Stimulated activated CD8-positive, alpha-beta memory T cell treated with anti-CD3 and anti-CD28 coated beads, Interleukin-7, amount 100 ng/mL, for 24 hours (primary cell): ENCODE results near the gene GALNT18.

Experiments used
- DNase-seq: peaks from one replicate; pipeline ENCODE4 v3.0.0-alpha.2; 2020; ENCODE audit warnings: low read depth

Gene GALNT18

DNA sequence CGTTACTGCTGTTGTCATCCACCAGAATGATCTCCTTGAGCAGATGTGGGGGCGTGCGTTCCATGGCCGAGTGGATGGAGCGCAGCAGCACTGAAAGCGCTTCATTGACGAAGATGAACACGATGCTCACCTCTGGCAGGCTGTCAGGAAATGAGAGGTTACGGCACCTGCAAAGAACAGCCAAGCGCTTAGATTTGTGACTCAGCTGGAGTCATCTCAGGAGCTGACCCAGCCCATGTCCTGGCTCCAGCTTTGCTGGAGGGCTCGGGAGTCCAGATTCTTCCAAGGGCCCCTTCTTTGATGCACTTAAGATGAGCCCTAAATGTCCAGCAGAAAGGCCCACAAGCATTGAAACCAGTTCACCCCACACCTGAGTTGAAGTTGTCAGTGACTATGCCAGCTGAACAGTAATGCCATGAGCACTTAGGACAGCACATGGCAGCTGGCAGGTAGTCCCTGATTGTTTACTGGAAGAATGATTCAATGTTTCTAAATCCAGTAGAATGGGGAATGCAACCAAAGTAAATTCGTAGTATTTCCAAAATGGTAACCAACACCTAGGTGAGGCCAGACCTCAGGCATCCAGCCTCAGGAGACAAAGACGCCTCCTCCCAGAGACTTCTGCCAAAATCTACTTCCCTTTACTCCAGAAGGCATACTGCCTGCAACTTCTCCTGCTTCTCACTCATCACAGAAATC lies 189.0 kb downstream of the GALNT18 start:
- no peak for DNase-seq

- no peak for DNase-seq
Measured at GRCh38 chr11:11430431-11430830, 191.4 kb downstream of the GALNT18 start.

- no peak for DNase-seq
Measured at GRCh38 chr11:11428714-11429113, 193.1 kb downstream of the GALNT18 start.

GRCh38 chr11:11427542-11427941 lies 194.3 kb downstream of the GALNT18 start:
- DNase-seq, result no peak

DNA sequence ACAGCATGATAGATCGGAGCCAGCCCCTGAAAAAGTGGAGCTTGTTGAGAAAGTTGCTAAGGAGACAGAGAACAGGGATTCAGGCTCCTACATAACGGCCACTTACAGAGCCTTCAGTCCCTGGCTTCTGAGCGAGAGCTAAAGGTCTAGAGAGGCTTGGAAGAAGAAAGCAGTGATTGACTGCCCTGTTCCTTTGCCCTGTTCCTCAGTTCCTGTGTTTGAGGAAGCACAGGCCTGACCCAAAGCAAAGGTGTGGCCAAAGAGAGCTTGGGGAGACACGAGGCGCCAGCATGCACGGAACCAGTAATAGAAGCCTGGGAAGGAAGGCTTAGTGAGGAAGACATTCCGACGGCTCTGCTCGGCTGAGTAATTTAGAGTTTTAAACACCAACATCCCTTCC lies 194.7 kb downstream of the GALNT18 start:
- no peak for DNase-seq

DNA sequence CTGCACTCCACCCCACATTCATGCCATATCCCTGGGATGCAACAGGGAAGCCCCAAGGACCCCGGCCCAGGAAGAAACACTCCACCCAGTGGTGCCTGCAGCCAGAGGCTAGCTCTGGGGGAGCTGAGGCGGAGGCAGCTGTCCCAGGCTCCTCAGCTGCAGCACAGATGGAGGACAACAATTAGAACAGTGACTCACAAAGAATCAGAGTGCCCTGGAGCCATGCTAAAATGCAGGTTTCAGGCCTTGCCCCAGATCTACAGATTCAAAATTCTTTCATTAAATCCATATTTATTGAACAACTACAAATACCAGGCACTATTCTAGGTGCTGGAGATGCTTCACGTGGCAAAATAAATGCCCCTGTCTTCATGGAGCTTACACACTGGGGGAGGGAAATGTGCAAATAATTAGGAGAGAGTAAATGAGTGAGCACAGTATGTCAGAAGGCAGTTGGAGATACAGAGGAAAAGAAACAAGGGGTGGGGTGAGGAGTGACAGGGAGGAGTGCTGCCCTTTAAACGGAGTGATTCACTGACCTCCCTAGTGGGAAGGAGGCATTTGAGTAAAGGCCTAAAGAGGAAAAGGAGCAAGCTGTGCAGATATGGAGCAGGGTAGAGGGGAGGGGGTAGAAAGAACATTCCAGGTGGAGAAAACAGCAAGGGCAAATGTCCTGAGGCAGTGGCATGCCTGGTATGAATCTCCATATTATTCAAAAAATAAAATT lies 195.4 kb downstream of the GALNT18 start:
- DNase-seq, result no peak

DNA sequence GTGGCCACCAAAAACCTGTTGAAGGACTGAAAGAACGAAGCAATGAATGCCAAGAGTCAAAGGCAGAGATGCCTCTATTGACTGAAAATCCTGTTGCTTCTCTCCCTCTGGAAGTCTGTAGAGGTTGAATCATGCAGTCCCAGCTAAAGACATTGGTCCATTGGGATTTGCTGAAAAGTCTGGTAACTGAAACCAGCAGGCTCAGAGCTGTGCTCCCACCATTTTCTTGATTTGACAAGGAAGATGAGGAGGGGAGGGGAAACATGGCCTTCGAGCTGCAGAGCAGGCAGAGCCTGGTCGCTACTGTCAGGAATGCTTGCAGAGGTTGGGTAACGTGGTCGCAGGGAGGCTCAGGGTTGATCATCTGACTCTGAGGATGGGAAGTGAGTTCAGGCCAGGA lies 196.0 kb downstream of the GALNT18 start:
- no peak for DNase-seq

DNA sequence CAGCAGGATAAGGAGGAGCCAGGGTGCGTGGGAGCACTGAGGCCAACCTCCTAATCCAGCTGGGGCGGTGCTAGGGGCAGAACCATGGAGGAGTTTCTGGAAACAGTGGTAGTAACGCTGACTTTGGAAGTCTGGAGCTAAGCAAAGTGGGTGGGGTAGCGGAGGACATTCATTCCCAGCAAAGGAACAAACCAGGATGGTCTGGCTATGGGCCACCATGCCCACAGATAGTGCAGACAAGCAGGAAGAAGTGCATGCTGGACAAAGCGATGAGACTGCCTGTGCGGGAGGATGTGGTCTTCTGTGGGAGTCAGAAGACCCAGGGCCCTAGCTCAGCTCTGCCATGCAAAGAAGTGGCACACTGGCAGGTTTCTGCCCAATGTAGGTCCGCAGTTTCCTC lies 197.1 kb downstream of the GALNT18 start:
- no peak for DNase-seq

DNA sequence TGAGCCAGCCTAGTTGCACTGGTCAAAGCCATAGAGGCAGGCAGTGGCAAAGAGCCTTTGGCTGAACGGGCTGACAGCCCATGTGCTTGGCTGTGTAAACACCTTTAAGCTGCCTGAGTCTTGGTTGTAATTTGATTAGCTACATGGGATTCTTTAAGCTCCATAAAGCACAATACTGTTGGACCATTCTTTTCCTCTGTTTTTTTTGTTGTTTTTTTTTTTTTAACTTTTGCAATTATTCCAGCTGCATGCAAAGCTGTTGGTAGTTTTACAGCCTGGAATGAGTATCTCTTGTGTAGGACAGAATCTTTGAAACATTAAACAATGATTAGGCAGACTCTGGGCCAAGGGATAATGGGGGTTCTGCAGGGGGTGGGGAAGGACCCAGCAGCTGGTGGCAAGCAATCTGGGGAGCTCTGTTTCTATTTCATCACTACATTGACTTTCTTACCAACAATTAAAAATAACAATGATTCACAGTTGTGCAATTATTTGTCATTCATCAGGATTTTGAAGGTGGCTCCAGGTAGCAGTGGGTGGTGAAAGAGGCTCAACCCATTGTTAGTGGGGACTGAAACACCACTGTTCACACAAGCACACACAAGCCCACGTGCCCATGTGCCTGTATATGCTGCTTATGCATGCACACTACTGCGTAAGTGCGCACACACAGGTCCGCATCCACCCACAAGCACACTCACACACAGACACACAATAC lies 199.2 kb downstream of the GALNT18 start:
- DNase-seq, result no peak

DNA sequence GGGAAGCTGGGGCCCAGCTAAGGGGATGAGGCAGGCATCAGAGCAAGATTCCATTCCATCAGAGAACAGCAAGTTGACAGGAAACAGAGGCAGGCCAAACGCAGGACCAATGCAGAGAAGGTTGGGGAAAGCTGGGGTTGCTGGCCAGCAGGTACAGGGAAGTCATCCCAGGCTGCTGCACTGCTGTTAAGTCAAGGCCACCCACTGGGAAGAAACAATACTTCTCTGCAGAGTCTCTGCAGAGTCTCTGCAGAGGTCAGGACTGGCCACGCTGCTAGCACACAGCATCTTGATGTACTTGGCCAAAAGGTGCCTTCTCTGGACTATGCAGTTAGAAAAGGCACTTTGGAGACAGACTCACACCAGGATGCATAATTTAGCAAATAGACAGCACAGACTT lies 200.3 kb downstream of the GALNT18 start:
- no peak for DNase-seq

DNA sequence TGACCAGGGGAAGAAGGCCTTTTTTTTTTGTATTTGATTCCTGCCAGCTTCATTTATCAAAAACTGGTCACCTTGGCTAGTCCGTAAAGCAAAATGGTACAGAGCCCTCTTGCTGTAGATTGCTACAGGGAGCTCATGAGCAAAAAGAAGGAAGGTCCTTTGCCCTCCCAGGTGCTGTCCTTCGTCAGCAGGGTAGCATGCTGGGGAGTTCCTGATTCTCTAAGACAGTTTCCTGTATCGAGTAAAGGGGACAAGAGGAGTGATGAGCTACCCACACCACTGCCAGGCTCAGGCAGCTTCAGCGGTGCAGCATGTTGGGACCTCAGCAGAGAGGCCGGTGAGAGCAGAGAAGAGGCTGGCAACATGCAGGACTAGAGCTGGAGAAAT lies 200.9 kb downstream of the GALNT18 start:
- DNase-seq, result no peak

DNA sequence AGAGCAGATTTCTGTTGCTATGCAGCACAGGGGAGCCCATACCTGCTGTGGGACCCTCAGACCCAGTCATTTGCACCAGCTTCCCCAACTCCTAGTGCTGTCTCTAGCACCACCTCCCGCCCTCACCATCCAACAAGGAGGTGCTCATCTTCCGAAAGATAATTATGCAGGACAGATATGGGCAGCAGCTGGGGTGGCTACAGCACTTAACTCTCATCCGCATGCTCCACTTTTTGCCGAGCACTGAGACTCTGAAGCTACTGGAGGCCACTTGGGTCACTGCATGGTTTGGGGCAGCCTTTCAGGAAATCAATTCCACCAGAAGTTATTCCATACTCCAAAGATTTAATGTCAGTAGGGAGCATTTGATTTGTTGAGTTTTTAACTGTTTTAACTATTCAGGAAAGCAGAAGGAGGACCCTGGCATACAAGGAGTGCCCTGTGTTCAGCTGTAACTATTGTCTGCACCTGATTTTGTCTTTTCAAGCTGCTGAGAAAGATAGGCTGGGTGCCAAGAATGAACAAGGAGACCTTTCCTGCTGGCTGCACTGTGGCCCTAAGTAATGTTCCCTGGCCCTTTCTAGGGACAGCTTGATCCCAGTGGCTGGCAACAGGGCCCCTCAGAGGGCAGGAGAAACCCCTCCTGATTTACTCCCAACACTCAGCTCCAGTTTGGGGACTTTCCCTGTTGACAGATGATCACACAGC lies 201.5 kb downstream of the GALNT18 start:
- DNase-seq, result no peak

- DNase-seq, result no peak
Measured at GRCh38 chr11:11419747-11420146, 202.1 kb downstream of the GALNT18 start.

- no peak for DNase-seq
Measured at GRCh38 chr11:11416917-11417316, 204.9 kb downstream of the GALNT18 start.

DNA sequence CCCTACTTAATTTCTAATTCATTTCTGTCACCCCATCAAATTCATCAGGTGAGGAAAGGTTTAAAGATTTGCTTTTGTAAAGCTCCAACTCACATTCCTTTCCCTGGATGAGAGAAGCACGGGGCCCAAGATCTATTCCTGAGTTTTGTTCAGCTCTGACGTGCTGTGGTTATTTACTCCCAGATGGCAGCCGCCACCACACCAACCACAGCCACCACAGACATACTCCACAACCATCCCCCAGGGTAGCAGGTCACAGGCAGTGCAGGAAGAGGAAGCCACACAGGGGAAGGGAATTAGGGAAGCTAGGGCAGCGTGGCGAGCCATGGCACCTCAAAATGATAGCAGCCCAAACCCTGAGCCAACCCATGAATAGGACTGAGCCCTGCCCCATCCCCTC lies 205.3 kb downstream of the GALNT18 start:
- DNase-seq, result no peak

GRCh38 chr11:11415901-11416300 lies 205.9 kb downstream of the GALNT18 start:
- DNase-seq, result no peak

GRCh38 chr11:11414996-11415395 lies 206.8 kb downstream of the GALNT18 start:
- DNase-seq, result no peak

DNA sequence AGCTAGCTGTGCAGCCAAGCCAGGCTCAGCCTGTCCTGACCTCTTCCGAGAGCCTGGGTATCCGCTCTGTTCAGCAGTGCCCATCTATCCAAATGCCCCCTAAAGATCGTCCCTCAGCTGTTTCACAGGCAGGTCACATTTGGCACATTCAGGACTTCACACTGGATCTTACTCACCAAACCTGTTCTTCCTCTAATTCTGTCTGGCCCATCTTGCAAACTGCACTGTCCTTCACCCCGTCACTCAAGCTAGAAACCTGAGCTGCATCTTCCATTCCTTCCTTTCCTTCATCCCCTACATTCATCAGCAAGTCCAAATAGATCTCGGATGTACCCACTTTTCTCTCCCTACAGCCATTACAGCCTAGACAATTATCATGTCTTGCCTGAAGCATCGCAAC lies 208.0 kb downstream of the GALNT18 start:
- DNase-seq, result no peak

GRCh38 chr11:11411401-11411985 lies 210.3 kb downstream of the GALNT18 start:
- DNase-seq, result no peak

GRCh38 chr11:11409901-11410300 lies 211.9 kb downstream of the GALNT18 start:
- no peak for DNase-seq

DNA sequence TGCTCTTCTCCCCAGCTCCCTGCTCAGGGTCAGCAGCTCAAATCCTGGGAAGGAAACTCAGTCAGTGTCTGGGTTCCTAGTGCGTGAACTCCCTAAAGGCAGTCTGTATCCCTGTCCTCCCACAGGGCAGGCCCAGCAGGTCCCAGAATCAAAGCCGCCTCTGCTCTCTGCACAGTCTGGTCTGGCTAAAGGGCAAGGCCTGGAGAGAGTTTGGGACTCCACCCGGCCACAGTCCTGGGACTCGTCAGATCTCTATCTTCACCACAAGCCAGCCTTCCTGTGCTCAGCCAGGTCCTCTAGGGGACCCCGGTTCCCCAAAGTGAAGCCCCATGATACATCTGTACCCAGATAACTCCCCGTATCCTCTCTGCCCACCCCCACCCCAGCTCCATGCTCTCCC lies 212.6 kb downstream of the GALNT18 start:
- DNase-seq, result no peak
